HepG2 (cell line): ENCODE measurements around the gene SMIM1. TPM values are rescaled to one million over a fixed set of nuclear protein-coding genes. Genes with fewer than 3 reads are reported as not detected.

Experiments
- ADNP ChIP-seq: sonication (generic); formaldehyde crosslinking; IDR thresholded peaks from 2 replicates; pipeline ENCODE4 v1.4.0; 2020; ENCODE audit warnings: missing genetic modification reagents
- EEA1 ChIP-seq: sonication (generic); formaldehyde crosslinking; IDR thresholded peaks from 2 replicates; pipeline ENCODE4 v1.5.1; 2020; ENCODE audit warnings: mild to moderate bottlenecking, missing genetic modification reagents, borderline replicate concordance
- FOXO1 ChIP-seq: sonication (generic); formaldehyde crosslinking; IDR thresholded peaks from 2 replicates; pipeline ENCODE4 v1.4.0; 2020; ENCODE audit warnings: missing genetic modification reagents
- HOXA3 ChIP-seq: sonication (generic); formaldehyde crosslinking; IDR thresholded peaks from 2 replicates; pipeline ENCODE4 v1.5.0; 2020; ENCODE audit warnings: missing genetic modification reagents
- MYC ChIP-seq: sonication (generic); formaldehyde crosslinking; IDR thresholded peaks from 2 replicates; pipeline ENCODE4 v1.9.0; 2021; ENCODE audit warnings: missing genetic modification reagents, borderline replicate concordance
- NFE2L2 ChIP-seq: fragments of 150-350 bp; IDR thresholded peaks from 2 replicates; pipeline ENCODE4 v1.6.1; 2014; ENCODE audit warnings: low read length
- POLR2AphosphoS2 ChIP-seq: IDR thresholded peaks from 2 replicates; pipeline ENCODE4 v1.6.1; 2011; ENCODE audit warnings: low read depth, low read length, improper control_type of control experiment
- ZBTB42 ChIP-seq: sonication (generic); formaldehyde crosslinking; IDR thresholded peaks from 2 replicates; pipeline ENCODE4 v1.5.0; 2020; ENCODE audit warnings: mild to moderate bottlenecking, missing genetic modification reagents
- ZBTB7B ChIP-seq: sonication (generic); formaldehyde crosslinking; IDR thresholded peaks from 2 replicates; pipeline ENCODE4 v1.4.0; 2020; ENCODE audit warnings: missing genetic modification reagents
- ZNF446 ChIP-seq: sonication (generic); formaldehyde crosslinking; IDR thresholded peaks from 2 replicates; pipeline ENCODE4 v1.5.0; 2020; ENCODE audit warnings: mild to moderate bottlenecking, missing genetic modification reagents
- ZNF543 ChIP-seq: sonication (generic); formaldehyde crosslinking; IDR thresholded peaks from 2 replicates; pipeline ENCODE4 v1.4.0; 2020; ENCODE audit warnings: mild to moderate bottlenecking, missing genetic modification reagents
- ZNF749 ChIP-seq: sonication (generic); formaldehyde crosslinking; IDR thresholded peaks from 2 replicates; pipeline ENCODE4 v1.8.0; 2022; ENCODE audit warnings: mild to moderate bottlenecking, missing genetic modification reagents, moderate library complexity, borderline replicate concordance
- polyA plus RNA-seq, 8 experiments: library from polyadenylated mRNA; depleted of rRNA in 3 of 8; stranded (reverse) in 7 of 8; unstranded in 1 of 8; fragments of >200 nt; fragmentation: Illumina TruSeq in 4 of 8; extraction: Trizol in 4 of 8; gene quantifications; 2 replicates each; pipeline versions ENCODE4 v1.2.1 to v1.2.3, GENCODE V29; 2011 to 2016; ENCODE audit warnings: low read depth in 4 of 8, missing spikeins in 1 of 8, mixed read lengths in 1 of 8; ENCODE audit not compliant: insufficient read depth in 1 of 8
- total RNA-seq, 5 experiments: library from RNA; depleted of rRNA; stranded (reverse); fragments of >200 nt; fragmentation: Illumina TruSeq; extraction: Trizol; gene quantifications; 2 replicates each; pipeline ENCODE4 v1.2.3, GENCODE V29; 2016; ENCODE audit warnings: low read depth in 1 of 5
- TF ChIP-seq, protein P1 (sequence below): conservative IDR thresholded peaks from 2 replicates; pipeline ENCODE4 v1.6.1; 2018; ENCODE audit warnings: missing genetic modification reagents
- TF ChIP-seq, protein P2 (sequence below): sonication (generic); formaldehyde crosslinking; IDR thresholded peaks from 2 replicates; pipeline ENCODE4 v1.4.0; 2020; ENCODE audit warnings: missing genetic modification reagents, borderline replicate concordance
- TF ChIP-seq, protein P3 (sequence below): sonication (generic); formaldehyde crosslinking; IDR thresholded peaks from 2 replicates; pipeline ENCODE4 v1.9.0; 2021; ENCODE audit warnings: mild to moderate bottlenecking, missing genetic modification reagents

Gene SMIM1
- total and polyA plus RNA-seq, 2 of the 13 experiments (the other 11 are each of a cell fraction or from before 2014, with no cell fraction given) = 12.4 to 56.3 TPM

DNA sequence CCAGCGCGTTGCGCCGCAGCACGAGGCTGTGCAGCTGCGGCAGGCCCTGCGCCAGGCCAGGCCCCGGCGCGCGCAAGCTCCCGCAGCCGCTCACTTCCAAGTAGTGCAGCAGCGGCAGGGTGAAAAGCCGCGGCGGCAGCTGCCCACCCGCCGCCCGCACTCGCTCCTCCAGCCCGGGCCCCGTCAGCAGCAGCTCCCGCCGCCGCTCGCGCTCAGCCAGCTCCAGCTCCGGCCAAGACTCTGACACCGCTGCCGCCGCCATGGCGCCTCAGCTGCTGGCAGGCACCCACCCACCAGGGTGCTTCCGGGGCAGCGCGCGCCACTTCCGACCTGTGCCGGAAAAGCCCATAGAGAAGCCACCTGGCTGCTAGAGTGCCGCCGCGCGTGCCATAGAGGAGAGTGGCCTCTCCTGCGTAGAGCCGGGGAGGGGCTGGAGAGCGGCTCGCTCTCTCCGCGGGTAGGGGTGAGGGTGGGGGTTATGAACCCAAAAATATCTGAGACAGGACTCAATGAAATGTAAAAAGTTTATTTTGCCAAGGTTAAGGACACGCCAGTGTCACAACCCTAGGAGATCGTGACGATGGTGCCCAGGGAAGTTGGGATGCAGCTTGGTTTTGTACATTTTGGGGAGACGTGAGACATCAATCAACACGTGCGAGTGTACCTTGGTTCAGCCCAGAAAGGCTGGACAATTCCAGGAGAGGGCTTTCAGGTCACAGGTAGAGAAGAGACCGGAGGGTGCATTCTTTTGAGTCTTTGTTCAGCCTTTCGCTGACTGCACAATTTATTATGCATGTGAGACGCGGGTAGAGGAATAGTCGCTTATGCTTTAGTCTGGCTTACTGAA, 23.9 kb downstream of the SMIM1 start, which contains the start of gene LRRC47 (continued):
- TF ChIP-seq, protein P1, sequence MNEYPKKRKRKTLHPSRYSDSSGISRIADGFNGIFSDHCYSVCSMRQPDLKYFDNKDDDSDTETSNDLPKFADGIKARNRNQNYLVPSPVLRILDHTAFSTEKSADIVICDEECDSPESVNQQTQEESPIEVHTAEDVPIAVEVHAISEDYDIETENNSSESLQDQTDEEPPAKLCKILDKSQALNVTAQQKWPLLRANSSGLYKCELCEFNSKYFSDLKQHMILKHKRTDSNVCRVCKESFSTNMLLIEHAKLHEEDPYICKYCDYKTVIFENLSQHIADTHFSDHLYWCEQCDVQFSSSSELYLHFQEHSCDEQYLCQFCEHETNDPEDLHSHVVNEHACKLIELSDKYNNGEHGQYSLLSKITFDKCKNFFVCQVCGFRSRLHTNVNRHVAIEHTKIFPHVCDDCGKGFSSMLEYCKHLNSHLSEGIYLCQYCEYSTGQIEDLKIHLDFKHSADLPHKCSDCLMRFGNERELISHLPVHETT (CRISPR knock-in tag) = 0 out of 2 replicates have a peak, but pooled peaks have one; percentile 58
- TF ChIP-seq, protein P2, sequence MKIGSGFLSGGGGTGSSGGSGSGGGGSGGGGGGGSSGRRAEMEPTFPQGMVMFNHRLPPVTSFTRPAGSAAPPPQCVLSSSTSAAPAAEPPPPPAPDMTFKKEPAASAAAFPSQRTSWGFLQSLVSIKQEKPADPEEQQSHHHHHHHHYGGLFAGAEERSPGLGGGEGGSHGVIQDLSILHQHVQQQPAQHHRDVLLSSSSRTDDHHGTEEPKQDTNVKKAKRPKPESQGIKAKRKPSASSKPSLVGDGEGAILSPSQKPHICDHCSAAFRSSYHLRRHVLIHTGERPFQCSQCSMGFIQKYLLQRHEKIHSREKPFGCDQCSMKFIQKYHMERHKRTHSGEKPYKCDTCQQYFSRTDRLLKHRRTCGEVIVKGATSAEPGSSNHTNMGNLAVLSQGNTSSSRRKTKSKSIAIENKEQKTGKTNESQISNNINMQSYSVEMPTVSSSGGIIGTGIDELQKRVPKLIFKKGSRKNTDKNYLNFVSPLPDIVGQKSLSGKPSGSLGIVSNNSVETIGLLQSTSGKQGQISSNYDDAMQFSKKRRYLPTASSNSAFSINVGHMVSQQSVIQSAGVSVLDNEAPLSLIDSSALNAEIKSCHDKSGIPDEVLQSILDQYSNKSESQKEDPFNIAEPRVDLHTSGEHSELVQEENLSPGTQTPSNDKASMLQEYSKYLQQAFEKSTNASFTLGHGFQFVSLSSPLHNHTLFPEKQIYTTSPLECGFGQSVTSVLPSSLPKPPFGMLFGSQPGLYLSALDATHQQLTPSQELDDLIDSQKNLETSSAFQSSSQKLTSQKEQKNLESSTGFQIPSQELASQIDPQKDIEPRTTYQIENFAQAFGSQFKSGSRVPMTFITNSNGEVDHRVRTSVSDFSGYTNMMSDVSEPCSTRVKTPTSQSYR = peak; percentile 18; the same call in 1 of the 2 replicates
- TF ChIP-seq NFE2L2 (no peak), FOXO1 (peak; percentile 50; the same call in 1 of the 2 replicates), POLR2AphosphoS2 (no peak), EEA1 (CRISPR knock-in tag) (peak; percentile 17; the same call in 1 of the 2 replicates), MYC (CRISPR knock-in tag) (peak; percentile 92; the same call in 1 of the 2 replicates), ZBTB42 (no peak; the same call in 1 of the 2 replicates), ZBTB7B (CRISPR knock-in tag) (no peak), ADNP (no peak), ZNF749 (no peak), ZNF543 (peak; percentile 48; the same call in 1 of the 2 replicates), ZNF446 (CRISPR knock-in tag) (no peak), HOXA3 (CRISPR knock-in tag) (peak; percentile 95)
- TF ChIP-seq, protein P3, sequence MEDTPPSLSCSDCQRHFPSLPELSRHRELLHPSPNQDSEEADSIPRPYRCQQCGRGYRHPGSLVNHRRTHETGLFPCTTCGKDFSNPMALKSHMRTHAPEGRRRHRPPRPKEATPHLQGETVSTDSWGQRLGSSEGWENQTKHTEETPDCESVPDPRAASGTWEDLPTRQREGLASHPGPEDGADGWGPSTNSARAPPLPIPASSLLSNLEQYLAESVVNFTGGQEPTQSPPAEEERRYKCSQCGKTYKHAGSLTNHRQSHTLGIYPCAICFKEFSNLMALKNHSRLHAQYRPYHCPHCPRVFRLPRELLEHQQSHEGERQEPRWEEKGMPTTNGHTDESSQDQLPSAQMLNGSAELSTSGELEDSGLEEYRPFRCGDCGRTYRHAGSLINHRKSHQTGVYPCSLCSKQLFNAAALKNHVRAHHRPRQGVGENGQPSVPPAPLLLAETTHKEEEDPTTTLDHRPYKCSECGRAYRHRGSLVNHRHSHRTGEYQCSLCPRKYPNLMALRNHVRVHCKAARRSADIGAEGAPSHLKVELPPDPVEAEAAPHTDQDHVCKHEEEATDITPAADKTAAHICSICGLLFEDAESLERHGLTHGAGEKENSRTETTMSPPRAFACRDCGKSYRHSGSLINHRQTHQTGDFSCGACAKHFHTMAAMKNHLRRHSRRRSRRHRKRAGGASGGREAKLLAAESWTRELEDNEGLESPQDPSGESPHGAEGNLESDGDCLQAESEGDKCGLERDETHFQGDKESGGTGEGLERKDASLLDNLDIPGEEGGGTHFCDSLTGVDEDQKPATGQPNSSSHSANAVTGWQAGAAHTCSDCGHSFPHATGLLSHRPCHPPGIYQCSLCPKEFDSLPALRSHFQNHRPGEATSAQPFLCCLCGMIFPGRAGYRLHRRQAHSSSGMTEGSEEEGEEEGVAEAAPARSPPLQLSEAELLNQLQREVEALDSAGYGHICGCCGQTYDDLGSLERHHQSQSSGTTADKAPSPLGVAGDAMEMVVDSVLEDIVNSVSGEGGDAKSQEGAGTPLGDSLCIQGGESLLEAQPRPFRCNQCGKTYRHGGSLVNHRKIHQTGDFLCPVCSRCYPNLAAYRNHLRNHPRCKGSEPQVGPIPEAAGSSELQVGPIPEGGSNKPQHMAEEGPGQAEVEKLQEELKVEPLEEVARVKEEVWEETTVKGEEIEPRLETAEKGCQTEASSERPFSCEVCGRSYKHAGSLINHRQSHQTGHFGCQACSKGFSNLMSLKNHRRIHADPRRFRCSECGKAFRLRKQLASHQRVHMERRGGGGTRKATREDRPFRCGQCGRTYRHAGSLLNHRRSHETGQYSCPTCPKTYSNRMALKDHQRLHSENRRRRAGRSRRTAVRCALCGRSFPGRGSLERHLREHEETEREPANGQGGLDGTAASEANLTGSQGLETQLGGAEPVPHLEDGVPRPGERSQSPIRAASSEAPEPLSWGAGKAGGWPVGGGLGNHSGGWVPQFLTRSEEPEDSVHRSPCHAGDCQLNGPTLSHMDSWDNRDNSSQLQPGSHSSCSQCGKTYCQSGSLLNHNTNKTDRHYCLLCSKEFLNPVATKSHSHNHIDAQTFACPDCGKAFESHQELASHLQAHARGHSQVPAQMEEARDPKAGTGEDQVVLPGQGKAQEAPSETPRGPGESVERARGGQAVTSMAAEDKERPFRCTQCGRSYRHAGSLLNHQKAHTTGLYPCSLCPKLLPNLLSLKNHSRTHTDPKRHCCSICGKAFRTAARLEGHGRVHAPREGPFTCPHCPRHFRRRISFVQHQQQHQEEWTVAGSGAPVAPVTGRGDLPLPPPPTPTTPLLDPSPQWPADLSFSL (CRISPR knock-in tag) = no peak
